H1 (cell line): ENCODE results near the gene HSPA12A. TPM values are rescaled to one million over a fixed set of nuclear protein-coding genes. Genes with fewer than 3 reads are reported as not detected.

Source experiments
- ATF2 ChIP-seq: IDR thresholded peaks from 2 replicates; pipeline ENCODE4 v1.6.1; 2012; ENCODE audit warnings: low read length, inconsistent platforms
- CREB1 ChIP-seq: IDR thresholded peaks from 2 replicates; pipeline ENCODE4 v1.6.1; 2012; ENCODE audit warnings: inconsistent platforms
- KDM4A ChIP-seq: IDR thresholded peaks from one replicate; pipeline ENCODE4 v1.7.1; 2012; ENCODE audit warnings: low read depth, mild to moderate bottlenecking, moderate library complexity, low read length, inconsistent platforms; ENCODE audit not compliant: severe bottlenecking
- SIN3A ChIP-seq, 2 experiments: IDR thresholded peaks in 1 of 2; conservative IDR thresholded peaks in 1 of 2; 2 replicates each; pipeline ENCODE4 v1.6.1; 2011 to 2012; ENCODE audit warnings: low read length in 2 of 2, improper control_type of control experiment in 1 of 2, low read depth in 1 of 2, mild to moderate bottlenecking in 1 of 2
- SUZ12 ChIP-seq: fragments of 200-600 bp; sonication (generic); IDR thresholded peaks from 2 replicates; pipeline ENCODE4 v1.6.1; 2012; ENCODE audit warnings: mild to moderate bottlenecking, inconsistent platforms, low read length, moderate library complexity, mixed read lengths
- polyA plus RNA-seq, 7 experiments: library from polyadenylated mRNA; depleted of rRNA in 3 of 7; stranded (reverse) in 5 of 7; unstranded in 2 of 7; fragments of >200 nt in 5 of 7; fragments of 200-250 nt in 2 of 7; gene quantifications; 1 replicate in 5 of 7; 2 replicates in 1 of 7; 4 replicates in 1 of 7; pipeline versions ENCODE4 v1.2.1 to v1.2.3, GENCODE V29; 2011 to 2013; ENCODE audit warnings: missing spikeins in 2 of 7, mixed read lengths in 2 of 7
- total RNA-seq: library from RNA; stranded (reverse); fragmentation: NEBNext Ultra II Directional; extraction: Animal tissue kit (Norgen Biotek cat#: 25700); gene quantifications from 2 replicates; pipeline ENCODE4 v1.2.1, GENCODE V29; 2021

HSPA12A gene
- total and polyA plus RNA-seq, 2 of the 8 experiments (the other 6 are each of a cell fraction or from before 2014, with no cell fraction given) = 3.1 to 6.9 TPM

- no peak for TF ChIP-seq SIN3A (conservative IDR thresholded peaks at IDR 0.05 in 1 of 2, IDR thresholded peaks at IDR 0.05 in 1 of 2; ENCODE audit: low read depth in 1 of 2, low read length in 2 of 2)
- no peak for TF ChIP-seq SUZ12
- no peak for TF ChIP-seq CREB1
- no peak for TF ChIP-seq ATF2
- TF ChIP-seq KDM4A = no peak
Measured at GRCh38 chr10:116704926-116705325, 37.4 kb downstream of the HSPA12A start (continued).
